Muscle of back (tissue), 13 donors: ENCODE data around the gene OR10H1. TPM values are rescaled to one million over a fixed set of nuclear protein-coding genes. Genes with fewer than 3 reads are reported as not detected.
"Not testable (repeated sequence)": the region's sequence is repeated elsewhere in the genome, so short reads cannot be mapped to it uniquely, and the experiment has no call there.

Source experiments
- DNase-seq, 3 donors: peaks; one replicate each; pipeline versions ENCODE4 v3.0.0 to v3.0.0-alpha.2; 2013
- long read RNA-seq, 9 donors: transcript quantifications; one replicate each; lab custom pipeline, GENCODE V29; 2026
- polyA plus RNA-seq, 10 donors: library from polyadenylated mRNA; unstranded; fragments of 120-200 nt; gene quantifications; one replicate each; pipeline ENCODE4 v1.2.1, GENCODE V29; 2013; ENCODE audit not compliant: insufficient read length in 10 of 10

OR10H1 gene
- polyA plus RNA-seq = under 1 TPM in 4 of 10 donors, not detected in 6; 0.04 to 0.06 (median 0.05) TPM
- long read RNA-seq, donor 1 = 0 reads
- long read RNA-seq, donor 2 = 0 reads
- long read RNA-seq, donor 3 = 0 reads
- long read RNA-seq, donor 4 = 0 reads
- long read RNA-seq, donor 5 = 0 reads
- long read RNA-seq, donor 6 = 0 reads
- long read RNA-seq, donor 7 = 0 reads
- long read RNA-seq, donor 8 = 0 reads
- long read RNA-seq, donor 9 = 0 reads

GRCh38 chr19:15815306-15815705 is at the start of gene OR10H1:
Gene OR10H1 (minus strand): TSS chr19:15815664. CDS start chr19:15808037, 7,627 bp downstream.
- DNase-seq = no peak

GRCh38 chr19:15864824-15865223 is 49.4 kb upstream of the OR10H1 start:
- DNase-seq = no peak

- DNase-seq = no peak
Measured at GRCh38 chr19:15863272-15863671, 47.8 kb upstream of the OR10H1 start.

- no peak for DNase-seq
Measured at GRCh38 chr19:15862444-15862843, 47.0 kb upstream of the OR10H1 start.

- DNase-seq = no peak
Measured at GRCh38 chr19:15860522-15860921, 45.1 kb upstream of the OR10H1 start.

- no peak for DNase-seq
Measured at GRCh38 chr19:15859187-15859586, 43.7 kb upstream of the OR10H1 start.

- no peak for DNase-seq
Measured at GRCh38 chr19:15850385-15850784, 34.9 kb upstream of the OR10H1 start.

GRCh38 chr19:15846923-15847322 is 31.5 kb upstream of the OR10H1 start:
- DNase-seq = no peak

- not testable (repeated sequence) for DNase-seq
Measured at GRCh38 chr19:15843894-15844222, 28.4 kb upstream of the OR10H1 start.

GRCh38 chr19:15843203-15843893 is 27.9 kb upstream of the OR10H1 start:
- no peak for DNase-seq

- no peak for DNase-seq
Measured at GRCh38 chr19:15841875-15842569, 26.6 kb upstream of the OR10H1 start.

GRCh38 chr19:15840833-15841232 is 25.4 kb upstream of the OR10H1 start:
- DNase-seq = no peak

- not testable (repeated sequence) for DNase-seq
Measured at GRCh38 chr19:15839888-15840287, 24.4 kb upstream of the OR10H1 start.

GRCh38 chr19:15838351-15838750 is 22.9 kb upstream of the OR10H1 start:
- DNase-seq = no peak

- DNase-seq = no peak
Measured at GRCh38 chr19:15837221-15837731, 21.8 kb upstream of the OR10H1 start.

- peak; percentile 99 for DNase-seq
Measured at GRCh38 chr19:15836330-15837220, 21.1 kb upstream of the OR10H1 start.

GRCh38 chr19:15835565-15836329 is 20.3 kb upstream of the OR10H1 start:
- DNase-seq = not testable (repeated sequence)

- not testable (repeated sequence) for DNase-seq
Measured at GRCh38 chr19:15834232-15834631, 18.8 kb upstream of the OR10H1 start.

GRCh38 chr19:15831626-15832025 is 16.2 kb upstream of the OR10H1 start:
- DNase-seq = no peak

GRCh38 chr19:15829786-15830185 is 14.3 kb upstream of the OR10H1 start:
- DNase-seq = no peak

- no peak for DNase-seq
Measured at GRCh38 chr19:15829306-15829698, 13.8 kb upstream of the OR10H1 start.
